PC-3 (cell line): ENCODE data around the gene CBL.

Experiments
- EZH2 ChIP-seq: fragments of 300-600 bp; sonication (generic); IDR thresholded peaks from one replicate; pipeline ENCODE4 v1.6.1; 2017; ENCODE audit warnings: antibody characterized with exemption, mild to moderate bottlenecking, low read length; ENCODE audit not compliant: unreplicated experiment
- TF ChIP-seq, protein P1 (sequence below): fragments of 300-600 bp; sonication (generic); conservative IDR thresholded peaks from 2 replicates; pipeline ENCODE4 v1.5.1; 2017; ENCODE audit warnings: antibody characterized with exemption, low read depth, mild to moderate bottlenecking, low read length

DNA sequence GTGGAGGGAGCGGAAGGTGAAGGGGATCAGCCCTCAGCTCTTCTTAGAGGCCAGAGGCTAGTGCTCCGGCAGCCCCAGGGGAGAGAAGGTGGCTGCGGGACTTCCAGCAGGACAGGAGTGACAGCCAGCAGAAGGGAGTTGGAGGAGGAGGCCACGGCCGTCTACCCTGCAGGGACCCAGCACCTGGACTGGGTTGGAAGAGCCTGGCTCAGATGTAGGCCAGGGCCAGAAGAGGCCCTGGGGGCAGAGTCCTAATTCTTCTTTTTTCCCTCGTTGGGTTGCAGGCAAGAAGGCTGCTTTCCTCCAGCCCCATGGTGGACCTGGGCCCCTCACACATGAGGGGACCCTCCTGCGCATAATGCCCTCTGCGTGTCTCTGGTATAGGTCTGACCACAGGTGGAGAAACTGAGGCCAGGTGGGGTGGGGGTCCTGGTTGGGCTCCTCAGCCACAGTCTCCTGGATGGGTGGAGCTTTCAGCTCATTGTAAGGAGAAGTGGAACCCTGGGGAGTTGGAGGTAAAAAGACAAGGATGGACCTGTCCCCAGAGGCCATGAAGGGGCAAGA is 113.1 kb downstream of the CBL start:
- TF ChIP-seq, protein P1, sequence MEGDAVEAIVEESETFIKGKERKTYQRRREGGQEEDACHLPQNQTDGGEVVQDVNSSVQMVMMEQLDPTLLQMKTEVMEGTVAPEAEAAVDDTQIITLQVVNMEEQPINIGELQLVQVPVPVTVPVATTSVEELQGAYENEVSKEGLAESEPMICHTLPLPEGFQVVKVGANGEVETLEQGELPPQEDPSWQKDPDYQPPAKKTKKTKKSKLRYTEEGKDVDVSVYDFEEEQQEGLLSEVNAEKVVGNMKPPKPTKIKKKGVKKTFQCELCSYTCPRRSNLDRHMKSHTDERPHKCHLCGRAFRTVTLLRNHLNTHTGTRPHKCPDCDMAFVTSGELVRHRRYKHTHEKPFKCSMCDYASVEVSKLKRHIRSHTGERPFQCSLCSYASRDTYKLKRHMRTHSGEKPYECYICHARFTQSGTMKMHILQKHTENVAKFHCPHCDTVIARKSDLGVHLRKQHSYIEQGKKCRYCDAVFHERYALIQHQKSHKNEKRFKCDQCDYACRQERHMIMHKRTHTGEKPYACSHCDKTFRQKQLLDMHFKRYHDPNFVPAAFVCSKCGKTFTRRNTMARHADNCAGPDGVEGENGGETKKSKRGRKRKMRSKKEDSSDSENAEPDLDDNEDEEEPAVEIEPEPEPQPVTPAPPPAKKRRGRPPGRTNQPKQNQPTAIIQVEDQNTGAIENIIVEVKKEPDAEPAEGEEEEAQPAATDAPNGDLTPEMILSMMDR, result no peak
- TF ChIP-seq EZH2, result no peak
